Measurements from ENCODE around the gene ZIC2. TPM values are rescaled to one million over a fixed set of nuclear protein-coding genes. Genes with fewer than 3 reads are reported as not detected.
"Not testable (repeated sequence)": the region's sequence is repeated elsewhere in the genome, so short reads cannot be mapped to it uniquely, and the experiment has no call there.

ZIC2 gene
- total RNA-seq, 3 donors from 2014 or later (not counting 1 experiment from before 2014, with no cell fraction given): not detected

DNA sequence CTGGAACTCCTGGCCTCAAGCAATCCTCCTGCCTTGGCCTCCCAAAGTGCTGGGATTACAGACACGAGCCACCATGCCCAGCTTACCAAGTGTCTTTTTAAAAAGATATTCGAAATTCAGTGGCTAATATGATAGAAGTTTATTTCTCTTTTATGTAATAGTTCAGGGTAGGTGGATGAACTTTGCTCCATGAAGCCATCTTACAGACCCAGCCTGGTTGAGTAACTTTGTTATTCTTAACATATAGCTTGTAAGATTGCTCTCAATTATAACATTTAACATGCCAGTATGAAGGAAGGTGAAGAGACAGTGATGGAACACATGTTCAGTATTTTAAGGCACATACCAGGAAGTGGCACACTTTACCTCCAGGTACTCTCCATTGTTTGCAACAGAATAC, 42.4 kb downstream of the ZIC2 start:
- no peak for DNase-seq
- H3K27ac ChIP-seq (ENCODE audit: low read length): no peak overlapping the region
- Mint-ChIP-seq H3K27ac (no peak overlapping the region), H3K27me3 (ENCODE audit: low read depth in 2 of 2) (peaks cover 0 to 4% of the 10 kb centered on the region in 2 donors), H3K9me3 (no peaks in the 10 kb centered on the region), H3K4me1 (no peaks in the 10 kb centered on the region), H3K4me3 (no peak overlapping the region), H3K36me3 (no peaks in the 10 kb centered on the region)
- H3K4me3 ChIP-seq (ENCODE audit: low read length): no peak overlapping the region
- no peaks in the 10 kb centered on the region for H3K36me3 ChIP-seq (ENCODE audit: control insufficient read depth, insufficient read depth, low read length)
- WGBS (ENCODE audit: insufficient coverage): 78% methylated on average over 2 of the region's 2 CpGs
- H3K27me3 ChIP-seq (ENCODE audit: control insufficient read depth, insufficient read depth, low read length): no peaks in the 10 kb centered on the region
- TF ChIP-seq, protein P1, sequence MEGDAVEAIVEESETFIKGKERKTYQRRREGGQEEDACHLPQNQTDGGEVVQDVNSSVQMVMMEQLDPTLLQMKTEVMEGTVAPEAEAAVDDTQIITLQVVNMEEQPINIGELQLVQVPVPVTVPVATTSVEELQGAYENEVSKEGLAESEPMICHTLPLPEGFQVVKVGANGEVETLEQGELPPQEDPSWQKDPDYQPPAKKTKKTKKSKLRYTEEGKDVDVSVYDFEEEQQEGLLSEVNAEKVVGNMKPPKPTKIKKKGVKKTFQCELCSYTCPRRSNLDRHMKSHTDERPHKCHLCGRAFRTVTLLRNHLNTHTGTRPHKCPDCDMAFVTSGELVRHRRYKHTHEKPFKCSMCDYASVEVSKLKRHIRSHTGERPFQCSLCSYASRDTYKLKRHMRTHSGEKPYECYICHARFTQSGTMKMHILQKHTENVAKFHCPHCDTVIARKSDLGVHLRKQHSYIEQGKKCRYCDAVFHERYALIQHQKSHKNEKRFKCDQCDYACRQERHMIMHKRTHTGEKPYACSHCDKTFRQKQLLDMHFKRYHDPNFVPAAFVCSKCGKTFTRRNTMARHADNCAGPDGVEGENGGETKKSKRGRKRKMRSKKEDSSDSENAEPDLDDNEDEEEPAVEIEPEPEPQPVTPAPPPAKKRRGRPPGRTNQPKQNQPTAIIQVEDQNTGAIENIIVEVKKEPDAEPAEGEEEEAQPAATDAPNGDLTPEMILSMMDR (IDR thresholded peaks at IDR 0.05): no peak
- H3K9me3 ChIP-seq (ENCODE audit: control insufficient read depth, insufficient read depth, low read length): no peaks in the 10 kb centered on the region
- H3K4me1 ChIP-seq (ENCODE audit: control insufficient read depth, insufficient read depth, low read length): no peaks in the 10 kb centered on the region
- no peak for ATAC-seq
- intact Hi-C loops (cut with micrococcal nuclease): no loop called here

DNA sequence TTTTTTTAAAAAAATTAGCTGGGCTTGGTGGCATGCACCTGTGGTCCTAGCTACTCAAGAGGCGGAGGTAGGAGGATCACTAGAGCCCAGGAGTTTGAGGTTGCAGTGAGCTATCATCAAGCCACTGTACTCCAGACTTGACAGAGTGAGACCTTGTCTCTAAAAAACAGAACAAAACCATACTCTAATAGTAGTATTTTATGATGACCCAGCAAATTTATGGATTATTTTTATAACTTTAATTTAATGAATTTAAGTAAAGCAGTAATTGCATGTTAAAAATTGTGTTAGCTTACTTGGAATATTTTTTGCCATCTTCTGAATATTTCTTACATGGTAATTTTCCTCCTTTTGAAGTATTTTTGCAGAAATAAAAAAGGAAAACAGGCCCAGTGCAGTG, 48.3 kb downstream of the ZIC2 start:
- H3K4me3 ChIP-seq (ENCODE audit: low read length): no peak overlapping the region

DNA sequence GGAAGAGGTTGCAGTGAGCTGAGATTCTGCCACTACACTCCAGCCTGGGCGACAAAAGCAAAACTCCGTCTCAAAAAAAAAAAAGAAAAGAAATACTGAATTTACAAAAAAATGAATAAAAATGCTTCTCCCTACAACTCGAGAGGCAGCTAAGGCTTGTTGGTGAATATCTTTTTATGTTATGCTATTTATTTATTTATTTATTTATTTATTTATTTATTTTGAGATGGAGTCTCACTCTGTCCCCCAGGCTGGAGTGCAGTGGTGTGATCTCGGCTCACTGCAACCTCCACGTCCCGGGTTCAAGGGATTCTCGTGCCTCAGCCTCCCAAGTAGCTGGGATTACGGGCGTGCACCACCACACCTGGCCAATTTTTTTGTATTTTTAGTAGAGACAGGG, 51.1 kb downstream of the ZIC2 start:
- H3K27ac ChIP-seq (ENCODE audit: low read length); H3K36me3 ChIP-seq (ENCODE audit: control insufficient read depth, insufficient read depth, low read length); H3K9me3 ChIP-seq (ENCODE audit: control insufficient read depth, insufficient read depth, low read length); H3K36me3 Mint-ChIP-seq; DNase-seq; H3K9me3 Mint-ChIP-seq; intact Hi-C loops (cut with micrococcal nuclease); H3K27ac Mint-ChIP-seq; H3K4me3 ChIP-seq (ENCODE audit: low read length); H3K4me1 Mint-ChIP-seq; ATAC-seq; H3K4me3 Mint-ChIP-seq; H3K4me1 ChIP-seq (ENCODE audit: control insufficient read depth, insufficient read depth, low read length); H3K27me3 ChIP-seq (ENCODE audit: control insufficient read depth, insufficient read depth, low read length): not testable (repeated sequence)
- 97% methylated on average over 8 of the region's 9 CpGs for WGBS (ENCODE audit: insufficient coverage)
- peaks cover 9 to 13% of the 10 kb centered on the region in 2 donors for H3K27me3 Mint-ChIP-seq (ENCODE audit: low read depth in 2 of 2)

More for the DNA sequence above, 48.3 kb downstream of the ZIC2 start:
- TF ChIP-seq, protein P1 (IDR thresholded peaks at IDR 0.05): no peak
- no peak for DNase-seq
- Mint-ChIP-seq H3K4me1 (no peaks in the 10 kb centered on the region), H3K27ac (no peak overlapping the region), H3K27me3 (ENCODE audit: low read depth in 2 of 2) (peaks cover 9 to 13% of the 10 kb centered on the region in 2 donors), H3K9me3 (no peaks in the 10 kb centered on the region), H3K4me3 (no peak overlapping the region), H3K36me3 (no peaks in the 10 kb centered on the region)
- Histone ChIP-seq H3K4me1 (ENCODE audit: control insufficient read depth, insufficient read depth, low read length) (no peaks in the 10 kb centered on the region), H3K9me3 (ENCODE audit: control insufficient read depth, insufficient read depth, low read length) (no peaks in the 10 kb centered on the region), H3K27ac (ENCODE audit: low read length) (no peak overlapping the region), H3K36me3 (ENCODE audit: control insufficient read depth, insufficient read depth, low read length) (no peaks in the 10 kb centered on the region), H3K27me3 (ENCODE audit: control insufficient read depth, insufficient read depth, low read length) (no peaks in the 10 kb centered on the region)
- WGBS (ENCODE audit: insufficient coverage): 75% methylated on average over 1 of the region's 1 CpG
- intact Hi-C loops (cut with micrococcal nuclease): no loop called here
- ATAC-seq: no peak

DNA sequence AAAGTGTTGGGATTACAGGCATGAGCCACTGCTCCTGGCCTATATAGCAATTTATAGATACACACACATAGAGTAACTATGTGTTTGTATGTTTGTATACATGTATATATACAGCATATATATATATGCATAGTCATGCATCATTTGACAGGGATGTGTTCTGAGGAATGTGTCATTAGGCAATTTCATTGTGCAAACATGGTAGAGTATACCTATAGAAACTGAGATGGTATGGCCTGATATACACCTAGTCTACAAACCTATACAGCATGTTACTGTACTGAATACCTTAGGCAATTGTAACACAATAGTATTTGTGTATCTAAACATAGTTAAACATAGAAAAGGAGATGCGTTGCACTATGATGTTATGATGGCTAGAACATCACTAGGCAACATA, 54.4 kb downstream of the ZIC2 start:
- DNase-seq (no peak), ATAC-seq (no peak)
- Mint-ChIP-seq H3K4me3 (no peak overlapping the region), H3K27ac (no peak overlapping the region), H3K4me1 (no peaks in the 10 kb centered on the region), H3K36me3 (no peaks in the 10 kb centered on the region), H3K9me3 (no peaks in the 10 kb centered on the region), H3K27me3 (ENCODE audit: low read depth in 2 of 2) (peaks cover 10 to 21% of the 10 kb centered on the region in 2 donors)
- no peak overlapping the region for H3K27ac ChIP-seq (ENCODE audit: low read length)
- no peaks in the 10 kb centered on the region for H3K36me3 ChIP-seq (ENCODE audit: control insufficient read depth, insufficient read depth, low read length)
- TF ChIP-seq, protein P1 (IDR thresholded peaks at IDR 0.05): no peak
- WGBS (ENCODE audit: insufficient coverage): no CpG with 5 or more reads among the region's 1 CpG
- intact Hi-C loops (cut with micrococcal nuclease): no loop called here
- no peaks in the 10 kb centered on the region for H3K4me1 ChIP-seq (ENCODE audit: control insufficient read depth, insufficient read depth, low read length)
- H3K9me3 ChIP-seq (ENCODE audit: control insufficient read depth, insufficient read depth, low read length): no peaks in the 10 kb centered on the region
- no peak overlapping the region for H3K4me3 ChIP-seq (ENCODE audit: low read length)
- no peaks in the 10 kb centered on the region for H3K27me3 ChIP-seq (ENCODE audit: control insufficient read depth, insufficient read depth, low read length)

Other genes starting within 250 kb of the ZIC2 start
- gene ZIC5, start 10.0 kb upstream of the ZIC2 start, total RNA-seq: not detected
- 10 to 100 TPM; 25.5 to 28.5 (median 28.2) TPM for gene PCCA, start 107.3 kb downstream of the ZIC2 start, total RNA-seq

Data from natural killer cell (primary cell).